NCI-H446 (cell line): ENCODE measurements around the gene MUC16.
"Not testable (repeated sequence)": the region's sequence is repeated elsewhere in the genome, so short reads cannot be mapped to it uniquely, and the experiment has no call there.

Experiments
- DNase-seq, 2 experiments: peaks; one replicate each; lab custom pipeline; 2025; lab: John Stamatoyannopoulos, UW

Gene MUC16

GRCh38 chr19:9009935-9010651 lies at the start of gene MUC16:
TSS of gene MUC16 (minus strand) at chr19:9010409.
- no peak for DNase-seq

GRCh38 chr19:9058905-9059667 lies 48.9 kb upstream of the MUC16 start:
- no peak for DNase-seq

GRCh38 chr19:9057505-9058258 lies 47.5 kb upstream of the MUC16 start:
- no peak for DNase-seq

GRCh38 chr19:9056131-9056530 lies 45.9 kb upstream of the MUC16 start:
- not testable (repeated sequence) for DNase-seq

GRCh38 chr19:9054765-9055164 lies 44.6 kb upstream of the MUC16 start:
- no peak for DNase-seq

GRCh38 chr19:9054207-9054606 lies 44.0 kb upstream of the MUC16 start:
- DNase-seq: no peak

GRCh38 chr19:9053674-9054073 lies 43.5 kb upstream of the MUC16 start:
- DNase-seq: not testable (repeated sequence)

GRCh38 chr19:9052894-9053293 lies 42.7 kb upstream of the MUC16 start:
- no peak for DNase-seq

GRCh38 chr19:9046694-9047093 lies 36.5 kb upstream of the MUC16 start:
- DNase-seq: no peak

GRCh38 chr19:9044449-9044848 lies 34.2 kb upstream of the MUC16 start:
- DNase-seq: no peak

- DNase-seq: no peak
Measured at GRCh38 chr19:9043524-9043923, 33.3 kb upstream of the MUC16 start.

GRCh38 chr19:9041023-9041422 lies 30.8 kb upstream of the MUC16 start:
- DNase-seq: no peak

GRCh38 chr19:9040131-9040530 lies 29.9 kb upstream of the MUC16 start:
- no peak for DNase-seq

GRCh38 chr19:9039728-9040127 lies 29.5 kb upstream of the MUC16 start:
- no peak for DNase-seq

- no peak for DNase-seq
Measured at GRCh38 chr19:9037400-9038062, 27.3 kb upstream of the MUC16 start.

- no peak for DNase-seq
Measured at GRCh38 chr19:9032136-9032631, 22.0 kb upstream of the MUC16 start.

- no peak for DNase-seq
Measured at GRCh38 chr19:9018163-9018875, 8.1 kb upstream of the MUC16 start.

- no peak for DNase-seq
Measured at GRCh38 chr19:9014803-9015202, 4.6 kb upstream of the MUC16 start.

- DNase-seq: no peak
Measured at GRCh38 chr19:9013988-9014387, 3.8 kb upstream of the MUC16 start.

GRCh38 chr19:9011875-9012274 lies 1.7 kb upstream of the MUC16 start:
- DNase-seq: no peak

GRCh38 chr19:9010693-9011092 lies 484 bp upstream of the MUC16 start:
- no peak for DNase-seq
